NT2/D1 (cell line): Measurements from ENCODE around the gene NEURL4.

Experiments used
- SUZ12 ChIP-seq: IDR thresholded peaks from 2 replicates; pipeline ENCODE4 v1.6.1; 2011; ENCODE audit not compliant: insufficient read length, insufficient read depth; ENCODE audit errors: extremely low read depth
- ZNF274 ChIP-seq: IDR thresholded peaks from 2 replicates; pipeline ENCODE4 v1.6.1; 2011; ENCODE audit warnings: mild to moderate bottlenecking, low read depth, low read length

DNA sequence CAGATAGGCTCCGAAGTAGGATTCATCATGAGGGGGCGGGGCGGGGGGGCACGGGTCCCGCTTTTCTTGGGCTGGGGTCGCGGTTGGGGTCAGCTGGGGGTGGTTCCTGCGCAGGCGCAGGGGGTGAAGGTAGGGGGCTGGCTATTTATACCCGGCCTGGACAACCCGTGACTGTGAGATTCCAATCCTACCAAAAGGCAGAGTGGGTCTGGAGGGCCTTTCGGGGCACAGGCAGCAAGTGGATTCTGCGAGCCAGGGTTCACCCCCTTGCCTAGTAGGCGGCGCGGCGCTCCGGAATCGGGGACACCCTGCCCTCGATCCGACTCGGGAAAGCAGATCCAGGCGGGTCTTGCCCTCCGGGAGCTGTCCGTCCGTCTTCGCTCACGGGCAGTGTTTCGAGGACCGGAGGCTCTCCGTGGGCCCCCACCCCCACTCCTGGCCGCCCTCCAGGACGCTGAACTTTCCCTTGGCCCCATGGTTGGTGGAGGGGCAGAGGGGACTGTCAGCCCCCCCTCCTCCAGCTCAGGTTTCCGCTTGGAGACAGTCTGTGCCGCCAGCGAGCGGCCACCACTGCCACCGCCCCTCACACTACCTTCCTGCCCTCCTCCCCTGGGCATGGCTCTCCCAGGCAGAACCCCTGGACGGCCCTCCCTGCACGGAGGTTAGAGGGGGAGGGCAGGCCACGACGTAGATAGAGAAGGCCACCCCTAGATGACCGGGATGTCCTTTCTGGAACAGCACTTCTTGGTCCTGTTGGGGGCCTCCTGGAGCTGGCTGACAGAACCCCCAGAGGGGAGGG is 47.0 kb downstream of the NEURL4 start:
- TF ChIP-seq ZNF274 (no peak), SUZ12 (no peak)
